Measurements from ENCODE around the gene TPK1. TPM values are rescaled to one million over a fixed set of nuclear protein-coding genes. Genes with fewer than 3 reads are reported as not detected.
A peak's percentile ranks its signal among the peaks of the same experiment; 100 is the strongest.

TPK1 gene
- total and polyA plus RNA-seq, 2 of the 8 experiments (the other 6 are each of a cell fraction or from before 2014, with no cell fraction given), result 1.9 to 2.7 TPM

DNA sequence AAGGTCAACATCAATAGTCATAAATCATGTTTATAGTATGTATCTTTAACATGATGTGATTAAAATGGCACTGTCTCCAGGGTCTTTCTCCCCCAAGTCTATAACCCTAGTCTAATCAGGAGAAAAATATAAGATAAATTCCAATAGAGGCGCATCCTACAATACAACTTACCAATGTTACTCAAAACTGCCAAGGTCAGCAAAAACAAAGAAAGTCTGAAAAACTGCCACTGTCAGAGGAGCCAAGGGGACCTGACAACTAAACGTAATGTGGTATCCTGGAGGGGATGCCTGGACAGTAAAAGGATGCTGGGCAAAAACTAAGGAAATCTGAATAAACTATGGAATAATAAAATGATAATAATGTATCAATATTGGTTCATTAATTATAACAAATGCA lies 63.9 kb downstream of the TPK1 start:
- H3K23me2 ChIP-seq (ENCODE audit: low read depth, low read length), result no peaks in the 10 kb centered on the region
- H3K23ac ChIP-seq (ENCODE audit: insufficient read length), result no peak overlapping the region
- no peak overlapping the region for H2BK5ac ChIP-seq (ENCODE audit: low read depth, low read length)
- no peak overlapping the region for H2BK20ac ChIP-seq (ENCODE audit: low read length)
- CTCF ChIA-PET (ENCODE audit: partially characterized antibody), result interaction anchor here (0.8 to 1.5 kb wide), 3 partner anchors 11 to 17 kb away, joined by 3 read pairs; no protein-coding TSS in a partner anchor
- no peak overlapping the region for H3K56ac ChIP-seq (replicated peaks; ENCODE audit: insufficient read length, low read depth, low read length)
- H3K14ac ChIP-seq (ENCODE audit: insufficient read length), result no peak overlapping the region
- 95% methylated on average over 2 of the region's 2 CpGs; no CpG with 5 or more reads in 1 of the 2 experiments for WGBS, 2 experiments (ENCODE audit: extremely low coverage in 1 of 2, insufficient coverage in 1 of 2, insufficient read length in 1 of 2, insufficient replicate concordance in 2 of 2, low coverage in 1 of 2, low lambda C conversion rate in 2 of 2, missing lambda C conversion rate in 1 of 2)
- no peaks in the 10 kb centered on the region for H3K79me2 ChIP-seq (ENCODE audit: control insufficient read depth in 1 of 2, insufficient read depth in 2 of 2, low read length in 2 of 2)
- H4K5ac ChIP-seq (ENCODE audit: insufficient read length, low read depth, low read length), result no peak overlapping the region
- no peaks in the 10 kb centered on the region for H3K36me3 ChIP-seq (ENCODE audit: control insufficient read depth in 2 of 4, insufficient read depth in 4 of 4, low read length in 3 of 4)
- H3K4ac ChIP-seq (replicated peaks; ENCODE audit: insufficient read length, low read depth, low read length), result no peak overlapping the region
- FAIRE-seq, result no peak
- H2AFZ ChIP-seq (ENCODE audit: low read length), result no peak overlapping the region
- no peak overlapping the region for H4K8ac ChIP-seq (ENCODE audit: extremely low read depth, insufficient read depth, low read length)
- H3K4me1 ChIP-seq (replicated peaks in 1 of 4; ENCODE audit: control insufficient read depth in 3 of 4, insufficient read depth in 4 of 4, low read length in 3 of 4), result no peaks in the 10 kb centered on the region; a peak in 1 of 7 replicates
- H3K27me3 ChIP-seq (replicated peaks in 1 of 4; ENCODE audit: control insufficient read depth in 3 of 4, extremely low read depth in 1 of 4, insufficient read depth in 3 of 4, low read length in 3 of 4), result no peaks in the 10 kb centered on the region
- H4K20me1 ChIP-seq (replicated peaks in 1 of 2; ENCODE audit: control insufficient read depth in 1 of 2, insufficient read depth in 2 of 2, low read length in 2 of 2), result no peaks in the 10 kb centered on the region
- no peak overlapping the region for H3K18ac ChIP-seq (ENCODE audit: extremely low read depth, low read length)
- no peak for DNase-seq (ENCODE audit: low read depth in 1 of 2, low spot score in 2 of 2)
- H3K79me1 ChIP-seq (ENCODE audit: low read depth, low read length), result no peaks in the 10 kb centered on the region
- H2BK120ac ChIP-seq (replicated peaks; ENCODE audit: low read depth, low read length), result no peak overlapping the region
- no peak overlapping the region for H3K4me3 ChIP-seq (ENCODE audit: extremely low read depth in 1 of 4, insufficient read depth in 2 of 4, low read depth in 3 of 4, low read length in 4 of 4)
- no peak overlapping the region for H2BK12ac ChIP-seq (ENCODE audit: low read depth, low read length)
- H3K9me3 ChIP-seq (ENCODE audit: insufficient read depth in 2 of 2, low read depth in 1 of 2, low read length in 1 of 2), result no peaks in the 10 kb centered on the region
- H2BK15ac ChIP-seq (ENCODE audit: low read length), result no peak overlapping the region
- no peak overlapping the region for H3K27ac ChIP-seq (ENCODE audit: low read depth, low read length)
- H4K91ac ChIP-seq (replicated peaks; ENCODE audit: insufficient read length, low read length), result no peak overlapping the region
- no peak overlapping the region for H2AK5ac ChIP-seq (ENCODE audit: low read depth, low read length)
- TF ChIP-seq MAFK (IDR thresholded peaks at IDR 0.05; ENCODE audit: low read depth, low read length) (peak; percentile 87), JUN (IDR thresholded peaks at IDR 0.05; ENCODE audit: low read depth, low read length) (no peak)
- POLR2A ChIA-PET (ENCODE audit: partially characterized antibody), result no interaction called here
- H3K4me2 ChIP-seq (ENCODE audit: insufficient read depth in 1 of 2, low read depth in 2 of 2, low read length in 2 of 2), result no peak overlapping the region
- H3K9ac ChIP-seq (replicated peaks in 1 of 4; ENCODE audit: extremely low read depth in 1 of 4, low read depth in 3 of 4, low read length in 3 of 4), result no peak overlapping the region

All from H1 (cell line).